Fibroblast of the conjunctiva (primary cell): ENCODE results near the gene DKC1.
"Not testable (repeated sequence)": the region's sequence is repeated elsewhere in the genome, so short reads cannot be mapped to it uniquely, and the experiment has no call there.

Source experiments
- DNase-seq: peaks from one replicate; pipeline ENCODE4 v3.0.0-alpha.2; 2010; ENCODE audit warnings: low read depth

DKC1 gene

DNA sequence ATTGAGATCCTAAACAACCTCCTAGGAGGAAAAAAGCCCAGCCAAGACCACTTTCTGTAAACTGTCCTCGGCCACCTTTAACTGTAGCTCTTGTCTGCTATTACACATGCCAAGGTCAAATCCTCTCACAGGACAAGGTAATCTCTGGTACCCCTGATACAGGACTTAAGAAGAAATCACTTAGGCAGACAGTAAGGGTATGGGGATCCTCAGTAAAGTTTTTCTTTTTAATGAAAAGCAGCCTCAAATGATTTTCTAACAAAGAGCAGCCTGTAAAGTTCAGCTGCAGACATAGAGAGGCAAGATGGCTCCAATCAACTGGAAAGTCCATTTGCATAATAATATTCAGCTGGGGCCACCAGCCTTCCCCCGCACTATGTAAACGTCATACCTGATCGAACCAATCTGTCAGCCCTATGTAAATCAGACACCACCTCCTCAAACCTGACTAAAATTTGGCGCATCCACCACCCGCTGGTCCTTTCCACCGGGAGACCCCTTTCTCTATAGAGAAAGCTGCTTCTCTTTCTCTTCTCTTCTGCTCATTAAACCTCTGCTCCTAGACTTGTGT lies 57.2 kb downstream of the DKC1 start:
- no peak for DNase-seq

DNA sequence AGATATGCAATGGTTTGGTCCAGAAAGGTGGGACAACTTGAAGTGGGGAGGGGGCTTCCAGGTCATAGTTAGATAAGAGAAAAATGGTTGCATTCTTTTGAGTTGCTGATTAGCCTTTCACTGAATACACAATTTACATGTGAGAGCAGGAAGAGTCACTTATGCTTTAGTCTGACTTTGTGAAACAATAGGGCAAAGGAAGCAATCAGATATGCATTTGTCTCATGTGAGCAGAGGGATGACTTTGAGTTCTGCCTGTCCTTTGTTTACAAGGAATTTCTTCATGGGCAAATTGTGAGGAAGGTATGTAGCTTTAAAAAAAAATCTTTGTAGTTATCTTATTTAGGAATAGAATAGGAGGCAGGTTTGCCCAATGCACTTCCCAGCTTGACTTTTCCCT lies 58.9 kb downstream of the DKC1 start:
- no peak for DNase-seq

DNA sequence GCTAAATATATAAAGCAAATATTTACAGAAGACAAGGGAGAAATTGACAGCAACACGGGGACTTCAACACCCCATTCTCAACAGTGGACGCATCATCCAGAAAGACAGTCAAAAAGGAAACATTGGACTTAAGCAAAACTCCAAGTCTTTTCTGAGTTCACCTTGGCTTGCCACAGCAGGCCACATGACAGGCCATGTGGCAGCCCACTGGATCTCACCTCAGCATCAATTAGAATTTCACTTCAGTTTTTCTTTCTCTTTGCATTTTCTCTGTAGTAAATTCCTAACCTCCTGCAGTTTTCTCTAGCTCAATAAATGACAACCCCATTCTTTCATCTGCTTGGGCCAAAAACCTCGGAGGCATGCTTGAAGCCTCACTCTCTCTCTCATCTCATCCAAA lies 59.4 kb downstream of the DKC1 start:
- no peak for DNase-seq

DNA sequence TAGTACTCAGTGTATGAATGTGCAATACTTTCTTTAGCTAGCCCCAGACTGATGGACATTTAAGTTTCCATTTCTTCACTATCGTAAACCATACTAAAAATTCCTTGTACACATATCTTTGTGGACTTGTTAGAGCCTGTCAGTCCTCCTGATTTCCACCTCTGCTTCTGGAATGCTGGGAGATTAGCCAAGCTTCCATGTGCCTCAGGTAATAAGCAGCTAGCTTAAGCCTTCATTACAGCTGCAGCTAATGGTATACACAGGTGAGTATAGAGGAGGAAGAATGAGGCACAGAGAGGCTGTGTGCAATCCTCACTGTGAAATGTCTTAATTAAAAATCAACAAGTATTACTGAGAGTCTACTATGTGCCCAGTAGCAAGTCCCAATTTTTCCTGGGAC lies 62.0 kb downstream of the DKC1 start:
- DNase-seq = no peak

DNA sequence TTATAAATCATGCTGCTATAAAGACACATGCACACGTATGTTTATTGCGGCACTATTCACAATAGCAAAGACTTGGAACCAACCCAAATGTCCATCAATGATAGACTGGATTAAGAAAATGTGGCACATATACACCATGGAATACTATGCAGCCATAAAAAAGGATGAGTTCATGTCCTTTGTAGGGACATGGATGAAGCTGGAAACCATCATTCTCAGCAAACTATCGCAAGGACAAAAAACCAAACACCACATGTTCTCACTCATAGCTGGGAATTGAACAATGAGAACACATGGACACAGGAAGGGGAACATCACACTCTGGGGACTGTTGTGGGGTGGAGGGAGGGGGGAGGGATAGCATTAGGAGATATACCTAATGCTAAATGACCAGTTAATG lies 62.9 kb downstream of the DKC1 start:
- not testable (repeated sequence) for DNase-seq
